ENCODE results near the gene CLCNKA.

Gene CLCNKA

GRCh38 chr1:16066245-16066644 lies 44.4 kb downstream of the CLCNKA start:
- DNase-seq: no peak

- DNase-seq: no peak
Observed at GRCh38 chr1:16067127-16067768, 45.4 kb downstream of the CLCNKA start.

- no peak for DNase-seq
Observed at GRCh38 chr1:16067933-16068332, 46.1 kb downstream of the CLCNKA start.

- no peak for DNase-seq
Observed at GRCh38 chr1:16068356-16069270, 46.8 kb downstream of the CLCNKA start.

GRCh38 chr1:16070640-16071355 lies 49.0 kb downstream of the CLCNKA start:
- no peak for DNase-seq

GRCh38 chr1:16071614-16072013 lies 49.8 kb downstream of the CLCNKA start:
- no peak for DNase-seq

- no peak for DNase-seq
Observed at GRCh38 chr1:16072095-16072494, 50.3 kb downstream of the CLCNKA start.

- no peak for DNase-seq
Observed at GRCh38 chr1:16072616-16073484, 51.0 kb downstream of the CLCNKA start.

- peak; percentile 48 for DNase-seq
Observed at GRCh38 chr1:16073490-16074119, 51.8 kb downstream of the CLCNKA start, which contains the start of gene FAM131C. TSS of gene FAM131C (minus strand) at chr1:16073651. CDS start at chr1:16073442, 209 bp downstream.

GRCh38 chr1:16074217-16074616 lies 52.4 kb downstream of the CLCNKA start:
- DNase-seq: no peak

- DNase-seq: no peak
Observed at GRCh38 chr1:16075337-16076030, 53.6 kb downstream of the CLCNKA start.

- DNase-seq: no peak
Observed at GRCh38 chr1:16076031-16076864, 54.4 kb downstream of the CLCNKA start.

GRCh38 chr1:16076865-16077238 lies 55.0 kb downstream of the CLCNKA start:
- no peak for DNase-seq

GRCh38 chr1:16077406-16078245 lies 55.8 kb downstream of the CLCNKA start:
- no peak for DNase-seq

GRCh38 chr1:16078925-16079656 lies 57.3 kb downstream of the CLCNKA start:
- DNase-seq: peak; percentile 75

- DNase-seq: no peak
Observed at GRCh38 chr1:16080422-16081150, 58.8 kb downstream of the CLCNKA start.

GRCh38 chr1:16081636-16082035 lies 59.8 kb downstream of the CLCNKA start:
- no peak for DNase-seq
